WTC11 (cell line): ENCODE measurements around the gene FMNL3. TPM values are rescaled to one million over a fixed set of nuclear protein-coding genes. Genes with fewer than 3 reads are reported as not detected.

Experiments
- ATAC-seq: fragments of 200-7000 bp; cut with Tn5 transposase; 2 replicates; pipeline ENCODE4 v1.10.0; 2021; ENCODE audit warnings: mild to moderate bottlenecking, moderate library complexity
- CTCF ChIA-PET: fragments of 300-600 bp; sonication (Branson Sonifier 250); formaldehyde crosslinking; loops from one replicate; lab custom pipeline; 2021; ENCODE audit warnings: antibody characterized with exemption; lab: Charles Lee
- POLR2A ChIA-PET: fragments of 350-600 bp; sonication (Branson Sonifier 250); formaldehyde crosslinking; loops from one replicate; lab custom pipeline; 2021; ENCODE audit warnings: antibody characterized with exemption; lab: Charles Lee
- DNase-seq: peaks from one replicate; pipeline ENCODE4 v3.0.0; 2021; ENCODE audit warnings: low spot score
- H3K27ac Mint-ChIP-seq: 2 replicates; pipeline ENCODE4 v1.8.0; 2021; ENCODE audit warnings: mixed read lengths
- H3K27me3 Mint-ChIP-seq: 2 replicates; pipeline ENCODE4 v1.8.0; 2021; ENCODE audit warnings: low read depth, mild to moderate bottlenecking, moderate library complexity, mixed read lengths
- H3K36me3 Mint-ChIP-seq: 2 replicates; pipeline ENCODE4 v1.8.0; 2021; ENCODE audit warnings: mixed read lengths
- H3K4me1 Mint-ChIP-seq: 2 replicates; pipeline ENCODE4 v1.8.0; 2022; ENCODE audit warnings: mixed read lengths
- H3K4me3 Mint-ChIP-seq: 2 replicates; pipeline ENCODE4 v1.8.0; 2021; ENCODE audit warnings: mild to moderate bottlenecking, moderate library complexity, mixed read lengths
- H3K9me3 Mint-ChIP-seq: 2 replicates; pipeline ENCODE4 v1.8.0; 2021; ENCODE audit warnings: mixed read lengths
- ATF1 ChIP-seq: sonication (generic); formaldehyde crosslinking; IDR thresholded peaks from 2 replicates; pipeline ENCODE4 v1.8.1; 2023; ENCODE audit warnings: mild to moderate bottlenecking, moderate library complexity, missing genetic modification reagents
- CREM ChIP-seq: sonication (generic); formaldehyde crosslinking; IDR thresholded peaks from 2 replicates; pipeline ENCODE4 v1.8.1; 2022; ENCODE audit warnings: mild to moderate bottlenecking, missing genetic modification reagents, moderate library complexity
- ESRRA ChIP-seq: sonication (generic); formaldehyde crosslinking; IDR thresholded peaks from 2 replicates; pipeline ENCODE4 v1.8.1; 2022; ENCODE audit warnings: mild to moderate bottlenecking, missing genetic modification reagents, borderline replicate concordance
- FOXJ3 ChIP-seq: sonication (generic); formaldehyde crosslinking; IDR thresholded peaks from 2 replicates; pipeline ENCODE4 v1.9.0; 2021; ENCODE audit warnings: missing genetic modification reagents, mild to moderate bottlenecking, borderline replicate concordance
- GTF2I ChIP-seq: fragments of 250-450 bp; sonication (Bioruptor Pico); conservative IDR thresholded peaks from 2 replicates; pipeline ENCODE4 v1.4.0; 2021; ENCODE audit warnings: mild to moderate bottlenecking
- HMGXB4 ChIP-seq: sonication (generic); formaldehyde crosslinking; IDR thresholded peaks from 2 replicates; pipeline ENCODE4 v1.8.1; 2023; ENCODE audit warnings: mild to moderate bottlenecking, moderate library complexity, missing genetic modification reagents
- MXD4 ChIP-seq: fragments of 250-450 bp; sonication (Bioruptor Pico); IDR thresholded peaks from 2 replicates; pipeline ENCODE4 v1.8.0; 2021; ENCODE audit warnings: mild to moderate bottlenecking, moderate library complexity, borderline replicate concordance
- MYBL2 ChIP-seq: sonication (generic); formaldehyde crosslinking; IDR thresholded peaks from 2 replicates; pipeline ENCODE4 v1.8.1; 2023; ENCODE audit warnings: mild to moderate bottlenecking, moderate library complexity, missing genetic modification reagents
- NFATC4 ChIP-seq: fragments of 250-450 bp; sonication (Bioruptor Pico); IDR thresholded peaks from 2 replicates; pipeline ENCODE4 v1.9.0; 2021; ENCODE audit warnings: mild to moderate bottlenecking
- OVOL2 ChIP-seq: fragments of 250-450 bp; sonication (Bioruptor Pico); IDR thresholded peaks from 2 replicates; pipeline ENCODE4 v1.9.0; 2021; ENCODE audit warnings: mild to moderate bottlenecking, borderline replicate concordance
- PREB ChIP-seq: sonication (generic); formaldehyde crosslinking; IDR thresholded peaks from 2 replicates; pipeline ENCODE4 v1.8.1; 2022; ENCODE audit warnings: mild to moderate bottlenecking, missing genetic modification reagents, moderate library complexity, borderline replicate concordance
- RORB ChIP-seq: fragments of 250-450 bp; sonication (Bioruptor Pico); IDR thresholded peaks from 2 replicates; pipeline ENCODE4 v1.9.0; 2021; ENCODE audit warnings: mild to moderate bottlenecking
- TP53 ChIP-seq: sonication (generic); formaldehyde crosslinking; IDR thresholded peaks from 2 replicates; pipeline ENCODE4 v1.8.1; 2023; ENCODE audit warnings: mild to moderate bottlenecking, missing genetic modification reagents
- ZMAT4 ChIP-seq: fragments of 250-450 bp; sonication (Bioruptor Pico); IDR thresholded peaks from 2 replicates; pipeline ENCODE4 v1.9.0; 2021; ENCODE audit warnings: mild to moderate bottlenecking
- ZNF138 ChIP-seq: sonication (generic); formaldehyde crosslinking; conservative IDR thresholded peaks from 2 replicates; pipeline ENCODE4 v1.8.1; 2022; ENCODE audit warnings: mild to moderate bottlenecking, moderate library complexity, missing genetic modification reagents
- ZNF219 ChIP-seq: sonication (generic); formaldehyde crosslinking; IDR thresholded peaks from 2 replicates; pipeline ENCODE4 v1.8.0; 2023; ENCODE audit warnings: missing genetic modification reagents, mild to moderate bottlenecking, borderline replicate concordance
- ZNF232 ChIP-seq: sonication (generic); formaldehyde crosslinking; IDR thresholded peaks from 2 replicates; pipeline ENCODE4 v1.8.0; 2022; ENCODE audit warnings: mild to moderate bottlenecking, missing genetic modification reagents
- ZNF263 ChIP-seq: sonication (generic); formaldehyde crosslinking; IDR thresholded peaks from 2 replicates; pipeline ENCODE4 v1.8.1; 2022; ENCODE audit warnings: low read depth, mild to moderate bottlenecking, moderate library complexity, missing genetic modification reagents
- total RNA-seq: library from RNA; stranded (reverse); gene quantifications from 3 replicates; pipeline ENCODE4 v1.2.3, GENCODE V29; 2021
- TF ChIP-seq, protein P1 (sequence below): sonication (generic); formaldehyde crosslinking; IDR thresholded peaks from 2 replicates; pipeline ENCODE4 v1.8.1; 2022; ENCODE audit warnings: low read depth, mild to moderate bottlenecking, moderate library complexity, missing genetic modification reagents, borderline replicate concordance
- TF ChIP-seq, protein P2 (sequence below): sonication (generic); formaldehyde crosslinking; IDR thresholded peaks from 2 replicates; pipeline ENCODE4 v1.8.0; 2022; ENCODE audit warnings: mild to moderate bottlenecking, missing genetic modification reagents
- TF ChIP-seq, protein P3 (sequence below): fragments of 250-450 bp; sonication (Bioruptor Pico); IDR thresholded peaks from 2 replicates; pipeline ENCODE4 v1.8.0; 2021; ENCODE audit warnings: mild to moderate bottlenecking
- TF ChIP-seq, protein P4 (sequence below): sonication (generic); formaldehyde crosslinking; IDR thresholded peaks from 2 replicates; pipeline ENCODE4 v1.8.1; 2023; ENCODE audit warnings: mild to moderate bottlenecking, missing genetic modification reagents

FMNL3 gene
- total RNA-seq, 1 experiment from 2014 or later = 19.3 TPM

GRCh38 chr12:49683599-49684309 is 23.5 kb downstream of the FMNL3 start:
- no peaks in the 10 kb centered on the region for H3K36me3 Mint-ChIP-seq
- no peak for DNase-seq
- POLR2A ChIA-PET = interaction anchor here (0.6 to 1.5 kb wide), 3 partner anchors 11 to 35 kb away, joined by 3 to 4 read pairs (median 3); no protein-coding TSS in a partner anchor
- ATAC-seq = no peak
- 0 out of 2 replicates have a peak overlapping the region, but pooled peaks have one; percentile 12 for H3K27ac Mint-ChIP-seq
- no peaks in the 10 kb centered on the region for H3K9me3 Mint-ChIP-seq
- H3K4me1 Mint-ChIP-seq = peaks cover 4% of the 10 kb centered on the region; the same call in 1 of the 2 replicates
- H3K4me3 Mint-ChIP-seq = no peak overlapping the region
- CTCF ChIA-PET = interaction anchor here (0.9 to 5.2 kb wide), 5 partner anchors 10 to 58 kb away, joined by 3 to 18 read pairs (median 4); partner anchors contain the start of gene TMBIM6
- H3K27me3 Mint-ChIP-seq = no peaks in the 10 kb centered on the region
- TF ChIP-seq ATF1 (CRISPR knock-in tag) (no peak), ESRRA (no peak), PREB (CRISPR knock-in tag) (no peak), NFATC4 (CRISPR knock-in tag) (no peak), ZNF219 (CRISPR knock-in tag) (no peak)

DNA sequence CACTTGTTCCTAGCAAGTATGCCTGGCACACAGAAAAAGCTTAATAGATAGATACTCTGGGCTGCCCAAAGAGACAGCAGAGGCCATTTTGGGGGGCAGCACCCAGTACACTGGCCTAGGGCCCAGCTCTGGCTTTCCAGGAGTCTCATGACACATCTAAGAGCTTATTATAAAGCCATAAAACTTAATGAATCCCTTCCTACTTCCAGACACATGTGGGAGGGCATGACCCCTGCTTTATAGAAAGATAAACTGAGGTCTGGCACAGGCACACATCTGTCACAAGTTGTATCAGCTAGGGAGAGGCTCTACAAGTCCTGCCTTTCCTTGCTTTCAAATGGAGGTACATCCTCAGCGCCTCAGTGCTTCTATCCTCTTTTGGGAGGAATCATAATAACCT is 27.1 kb downstream of the FMNL3 start:
- no peaks in the 10 kb centered on the region for H3K36me3 Mint-ChIP-seq
- H3K27me3 Mint-ChIP-seq = no peaks in the 10 kb centered on the region
- DNase-seq (no peak), ATAC-seq (no peak)
- no peaks in the 10 kb centered on the region for H3K9me3 Mint-ChIP-seq
- peak overlapping the region; percentile 8 for H3K27ac Mint-ChIP-seq
- ChIA-PET POLR2A (no interaction called here), CTCF (interaction anchor here (1.3 to 5.2 kb wide), 3 partner anchors 57 to 287 kb away, joined by 4 to 18 read pairs (median 6); partner anchors contain the start of genes PRPF40B and TMBIM6)
- no peak overlapping the region for H3K4me3 Mint-ChIP-seq
- peaks cover 7% of the 10 kb centered on the region for H3K4me1 Mint-ChIP-seq
- TF ChIP-seq CREM = no peak
- TF ChIP-seq, protein P1, sequence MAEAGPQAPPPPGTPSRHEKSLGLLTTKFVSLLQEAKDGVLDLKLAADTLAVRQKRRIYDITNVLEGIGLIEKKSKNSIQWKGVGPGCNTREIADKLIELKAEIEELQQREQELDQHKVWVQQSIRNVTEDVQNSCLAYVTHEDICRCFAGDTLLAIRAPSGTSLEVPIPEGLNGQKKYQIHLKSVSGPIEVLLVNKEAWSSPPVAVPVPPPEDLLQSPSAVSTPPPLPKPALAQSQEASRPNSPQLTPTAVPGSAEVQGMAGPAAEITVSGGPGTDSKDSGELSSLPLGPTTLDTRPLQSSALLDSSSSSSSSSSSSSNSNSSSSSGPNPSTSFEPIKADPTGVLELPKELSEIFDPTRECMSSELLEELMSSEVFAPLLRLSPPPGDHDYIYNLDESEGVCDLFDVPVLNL (CRISPR knock-in tag) = no peak
- no peak for TF ChIP-seq ZMAT4 (CRISPR knock-in tag)
- TF ChIP-seq MYBL2 (CRISPR knock-in tag) = no peak
- no peak for TF ChIP-seq FOXJ3
- no peak for TF ChIP-seq MXD4
- no peak for TF ChIP-seq ZNF219 (CRISPR knock-in tag)
- no peak for TF ChIP-seq ZNF232 (CRISPR knock-in tag)
- no peak for TF ChIP-seq ZNF138 (CRISPR knock-in tag)
- TF ChIP-seq, protein P2, sequence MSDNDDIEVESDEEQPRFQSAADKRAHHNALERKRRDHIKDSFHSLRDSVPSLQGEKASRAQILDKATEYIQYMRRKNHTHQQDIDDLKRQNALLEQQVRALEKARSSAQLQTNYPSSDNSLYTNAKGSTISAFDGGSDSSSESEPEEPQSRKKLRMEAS (CRISPR knock-in tag) = no peak
- no peak for TF ChIP-seq TP53
- no peak for TF ChIP-seq GTF2I (CRISPR knock-in tag)
- no peak for TF ChIP-seq ZNF263 (CRISPR knock-in tag)
- no peak for TF ChIP-seq RORB (CRISPR knock-in tag)
- TF ChIP-seq, protein P3, sequence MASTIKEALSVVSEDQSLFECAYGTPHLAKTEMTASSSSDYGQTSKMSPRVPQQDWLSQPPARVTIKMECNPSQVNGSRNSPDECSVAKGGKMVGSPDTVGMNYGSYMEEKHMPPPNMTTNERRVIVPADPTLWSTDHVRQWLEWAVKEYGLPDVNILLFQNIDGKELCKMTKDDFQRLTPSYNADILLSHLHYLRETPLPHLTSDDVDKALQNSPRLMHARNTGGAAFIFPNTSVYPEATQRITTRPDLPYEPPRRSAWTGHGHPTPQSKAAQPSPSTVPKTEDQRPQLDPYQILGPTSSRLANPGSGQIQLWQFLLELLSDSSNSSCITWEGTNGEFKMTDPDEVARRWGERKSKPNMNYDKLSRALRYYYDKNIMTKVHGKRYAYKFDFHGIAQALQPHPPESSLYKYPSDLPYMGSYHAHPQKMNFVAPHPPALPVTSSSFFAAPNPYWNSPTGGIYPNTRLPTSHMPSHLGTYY = no peak
- TF ChIP-seq, protein P4, sequence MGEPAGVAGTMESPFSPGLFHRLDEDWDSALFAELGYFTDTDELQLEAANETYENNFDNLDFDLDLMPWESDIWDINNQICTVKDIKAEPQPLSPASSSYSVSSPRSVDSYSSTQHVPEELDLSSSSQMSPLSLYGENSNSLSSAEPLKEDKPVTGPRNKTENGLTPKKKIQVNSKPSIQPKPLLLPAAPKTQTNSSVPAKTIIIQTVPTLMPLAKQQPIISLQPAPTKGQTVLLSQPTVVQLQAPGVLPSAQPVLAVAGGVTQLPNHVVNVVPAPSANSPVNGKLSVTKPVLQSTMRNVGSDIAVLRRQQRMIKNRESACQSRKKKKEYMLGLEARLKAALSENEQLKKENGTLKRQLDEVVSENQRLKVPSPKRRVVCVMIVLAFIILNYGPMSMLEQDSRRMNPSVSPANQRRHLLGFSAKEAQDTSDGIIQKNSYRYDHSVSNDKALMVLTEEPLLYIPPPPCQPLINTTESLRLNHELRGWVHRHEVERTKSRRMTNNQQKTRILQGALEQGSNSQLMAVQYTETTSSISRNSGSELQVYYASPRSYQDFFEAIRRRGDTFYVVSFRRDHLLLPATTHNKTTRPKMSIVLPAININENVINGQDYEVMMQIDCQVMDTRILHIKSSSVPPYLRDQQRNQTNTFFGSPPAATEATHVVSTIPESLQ = no peak
- no peak for TF ChIP-seq ATF1 (CRISPR knock-in tag)
- no peak for TF ChIP-seq OVOL2 (CRISPR knock-in tag)
- TF ChIP-seq HMGXB4 (CRISPR knock-in tag) = no peak
- TF ChIP-seq, all 79 proteins: peak for 0
